GM21786 (cell line): ENCODE measurements around the gene NRG2.

Source experiments
- ATAC-seq: cut with Tn5 transposase; IDR thresholded peaks from one replicate; pipeline ENCODE4 v1.9.1; 2021; ENCODE audit not compliant: unreplicated experiment

The NRG2 gene

DNA sequence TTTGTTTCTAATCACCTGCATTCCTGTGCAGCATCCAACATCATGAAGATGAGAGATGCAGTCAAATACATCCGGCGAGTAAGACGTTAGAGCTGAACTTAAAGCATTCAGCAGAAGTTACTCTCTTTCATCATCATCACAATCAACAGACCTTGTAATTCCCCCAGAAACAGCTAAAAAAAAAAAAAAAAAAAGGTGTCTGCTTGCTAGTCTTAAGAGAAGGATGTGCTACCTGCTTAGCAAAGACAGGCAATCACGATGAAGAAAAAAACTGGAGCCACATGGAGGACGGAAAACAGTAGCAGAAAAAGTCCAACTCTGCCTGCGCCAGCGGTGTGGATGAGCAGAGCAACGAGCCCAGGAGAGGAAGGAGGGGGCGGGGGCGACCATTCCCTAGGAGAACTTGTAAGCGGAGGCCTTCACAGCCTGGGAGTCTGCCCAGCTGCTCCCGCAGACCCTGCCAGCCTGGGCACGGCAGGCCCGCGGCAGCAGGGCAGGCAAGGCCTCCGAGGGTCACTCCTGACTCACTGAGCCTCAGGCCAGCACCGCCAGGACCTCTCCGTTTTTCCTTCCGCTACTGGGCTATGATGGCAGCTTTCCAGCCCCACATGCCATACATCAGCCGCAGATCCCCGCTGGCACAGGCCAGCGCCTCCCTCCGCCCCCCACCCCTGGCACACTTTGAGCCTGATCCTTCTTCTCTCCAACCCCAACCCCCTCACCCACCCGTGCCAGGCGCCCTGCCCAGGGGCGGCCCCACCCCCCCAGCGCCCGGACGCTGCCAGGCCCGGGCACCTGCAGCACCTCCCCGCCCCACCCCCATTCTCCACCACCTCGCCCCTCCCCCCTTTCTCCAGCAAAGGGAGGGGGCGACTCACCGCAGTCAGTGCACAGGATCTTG, 1.4 kb downstream of the NRG2 start:
- no peak for ATAC-seq

- ATAC-seq: no peak
Measured at GRCh38 chr5:140041099-140041491, 2.0 kb downstream of the NRG2 start.

- ATAC-seq: no peak
Measured at GRCh38 chr5:140040358-140040757, 2.7 kb downstream of the NRG2 start.

- no peak for ATAC-seq
Measured at GRCh38 chr5:140039561-140039960, 3.5 kb downstream of the NRG2 start.

- ATAC-seq: no peak
Measured at GRCh38 chr5:140038373-140038957, 4.6 kb downstream of the NRG2 start.

- ATAC-seq: no peak
Measured at GRCh38 chr5:140037012-140037411, 6.1 kb downstream of the NRG2 start.

DNA sequence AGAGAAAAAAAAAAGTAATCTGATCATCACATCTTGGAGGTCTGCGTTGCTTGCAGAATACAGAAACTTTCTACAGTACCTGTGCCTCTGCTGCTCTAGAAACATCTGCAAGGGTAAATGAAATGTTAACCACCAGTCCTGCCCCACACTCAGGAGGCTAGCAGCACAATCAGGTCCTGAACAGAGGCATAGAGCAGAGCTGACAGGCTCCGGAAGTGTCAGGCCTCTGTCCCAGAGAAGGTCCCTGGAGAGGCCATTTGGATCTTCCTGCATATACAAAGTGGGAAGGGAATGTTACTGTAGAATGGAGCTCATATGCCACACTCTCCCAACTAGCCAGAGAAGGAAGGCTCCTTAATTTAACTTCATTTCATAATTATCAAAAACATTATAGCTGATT, 7.2 kb downstream of the NRG2 start:
- no peak for ATAC-seq

GRCh38 chr5:140033037-140033760, 9.9 kb downstream of the NRG2 start:
- no peak for ATAC-seq

DNA sequence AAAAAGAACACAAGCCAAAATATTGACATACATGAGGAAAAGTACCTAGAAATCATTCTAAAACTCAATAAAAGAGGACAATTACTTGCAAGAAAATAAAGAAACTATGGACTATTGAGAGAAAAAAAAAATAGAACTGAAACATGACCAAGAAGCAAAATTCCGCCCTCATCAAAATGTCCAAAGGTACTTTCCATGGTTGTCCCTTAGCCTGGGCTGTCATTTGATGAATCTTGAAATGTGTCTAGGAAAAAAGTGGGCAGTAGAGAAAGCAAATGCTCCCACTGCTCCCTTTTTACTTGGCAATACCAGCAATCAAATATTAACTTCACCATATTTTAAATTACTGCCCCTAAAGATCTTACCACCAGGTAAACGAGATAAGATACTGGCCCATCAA, 10.8 kb downstream of the NRG2 start:
- no peak for ATAC-seq

GRCh38 chr5:140027807-140028206, 15.3 kb downstream of the NRG2 start:
- ATAC-seq: no peak

GRCh38 chr5:140025736-140026135, 17.4 kb downstream of the NRG2 start:
- no peak for ATAC-seq

- ATAC-seq: no peak
Measured at GRCh38 chr5:140024928-140025327, 18.2 kb downstream of the NRG2 start.

- ATAC-seq: no peak
Measured at GRCh38 chr5:140023611-140024191, 19.4 kb downstream of the NRG2 start.

- no peak for ATAC-seq
Measured at GRCh38 chr5:140020601-140021177, 22.4 kb downstream of the NRG2 start.

DNA sequence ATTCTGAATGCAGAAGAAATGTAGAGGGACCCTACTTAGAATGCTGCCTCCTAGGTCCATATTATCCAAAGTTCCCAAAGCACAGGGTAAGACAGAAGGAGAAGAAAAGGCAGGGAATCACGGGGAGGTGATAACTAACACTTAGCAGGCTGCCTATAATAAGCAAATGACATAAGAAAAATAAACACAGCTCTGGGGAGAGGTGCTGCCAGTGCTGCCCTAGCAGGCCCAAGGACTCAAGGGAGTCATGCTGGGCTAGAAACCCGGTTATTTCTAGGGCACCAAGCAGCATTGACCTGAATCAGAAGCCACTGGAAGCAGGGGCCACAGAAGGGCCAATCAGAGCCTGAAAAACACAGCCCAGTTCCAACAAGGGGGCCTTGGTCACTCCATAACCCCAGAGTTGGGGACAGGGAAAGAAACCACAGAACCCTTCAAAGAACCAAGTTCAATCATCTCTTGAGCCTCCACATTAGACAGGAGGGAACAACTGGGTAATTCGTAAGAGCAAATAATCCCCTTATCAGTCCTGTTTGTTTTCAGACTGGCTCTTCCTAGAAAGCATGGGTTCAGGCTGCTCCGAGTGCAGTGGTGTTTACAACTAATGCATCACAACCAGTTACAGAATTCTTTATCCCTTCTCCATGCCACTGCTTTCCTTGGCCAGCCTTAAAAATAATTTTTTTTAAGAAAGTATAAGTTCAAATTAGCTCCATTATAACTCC, 24.0 kb downstream of the NRG2 start:
- ATAC-seq: no peak

- ATAC-seq: no peak
Measured at GRCh38 chr5:140018517-140018916, 24.6 kb downstream of the NRG2 start.

GRCh38 chr5:140018096-140018481, 25.0 kb downstream of the NRG2 start:
- no peak for ATAC-seq

DNA sequence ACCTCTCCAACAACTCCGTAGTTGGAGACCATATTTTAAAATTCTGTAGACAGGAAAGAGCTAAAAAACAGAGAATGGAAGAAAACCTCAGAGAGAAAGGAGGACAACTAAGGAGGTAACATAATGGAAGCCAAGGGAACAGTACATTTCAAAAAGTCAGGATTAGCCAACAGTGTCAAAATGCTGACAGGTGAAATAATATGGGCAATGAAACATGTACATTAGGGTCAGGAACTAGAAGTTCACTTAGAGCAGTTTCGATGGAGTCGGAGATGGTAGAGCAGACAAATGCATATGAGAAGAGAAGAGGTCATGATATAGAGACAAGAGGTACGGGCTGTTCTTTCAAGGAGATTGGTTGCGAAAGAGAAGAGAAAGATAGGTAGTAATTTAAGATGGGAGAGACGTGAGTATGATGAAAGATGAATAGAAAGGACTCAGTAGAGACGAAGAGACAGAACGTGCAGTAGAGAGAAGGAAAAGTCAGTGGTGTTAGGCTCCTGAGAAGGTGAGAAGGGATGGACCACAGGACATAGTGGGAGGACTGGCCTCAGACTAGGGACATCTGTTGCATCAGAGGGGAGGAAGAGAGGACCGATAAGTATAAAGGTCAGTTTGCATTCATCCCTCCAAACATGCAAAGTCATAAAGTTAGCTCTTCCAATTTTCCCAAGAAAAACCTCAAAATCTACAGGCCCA, 25.6 kb downstream of the NRG2 start:
- ATAC-seq: no peak

DNA sequence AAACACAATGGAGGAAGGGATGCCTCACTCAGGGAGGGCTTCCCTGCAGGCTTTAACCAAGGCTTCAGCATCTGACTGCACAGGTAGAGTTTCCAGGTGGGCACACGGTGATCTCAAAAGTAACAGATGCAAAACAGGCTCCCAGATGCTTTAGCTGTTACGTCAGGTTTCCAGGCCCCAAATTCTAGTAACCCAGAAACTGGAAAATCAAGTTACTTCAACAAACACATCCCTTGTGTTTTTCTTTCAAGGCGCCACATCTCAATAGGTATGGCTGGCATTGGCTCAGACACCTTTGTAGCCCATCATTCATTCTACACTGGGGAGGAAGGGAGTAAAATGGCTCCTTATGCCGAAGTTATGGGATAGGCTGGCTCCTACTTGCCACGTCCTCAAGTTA, 27.4 kb downstream of the NRG2 start:
- ATAC-seq: no peak

- no peak for ATAC-seq
Measured at GRCh38 chr5:140014751-140015150, 28.3 kb downstream of the NRG2 start.
